HEK293 (cell line): ENCODE measurements around the gene OR8B4.

ENCODE experiments used
- CTCF ChIA-PET: fragments of 350-600 bp; formaldehyde crosslinking; extraction: SDS; loops from one replicate; lab custom pipeline; 2021; ENCODE audit warnings: antibody characterized with exemption; lab: Yijun Ruan, JAX
- POLR2A ChIA-PET: fragments of 300-600 bp; formaldehyde crosslinking; extraction: SDS; loops from one replicate; lab custom pipeline; 2020; ENCODE audit warnings: antibody characterized with exemption, inconsistent platforms; lab: Yijun Ruan, JAX
- H3K27ac ChIP-seq: fragments of 200-500 bp; sonication (Bioruptor generic); 2 replicates; pipeline ENCODE4 v1.5.1; 2014; ENCODE audit warnings: low read depth, low read length, control low read depth, inconsistent platforms; ENCODE audit errors: extremely low read depth
- H3K36me3 ChIP-seq, 2 experiments: fragments of 200-500 bp in 1 of 2; sonication (Bioruptor generic) in 1 of 2; 1 replicate in 1 of 2; 2 replicates in 1 of 2; pipeline ENCODE4 v1.5.1; 2014 to 2017; ENCODE audit warnings: inconsistent platforms in 2 of 2, low read length in 2 of 2; ENCODE audit not compliant: control insufficient read depth in 2 of 2, insufficient read depth in 1 of 2
- H3K4me1 ChIP-seq: fragments of 200-500 bp; sonication (Bioruptor generic); 2 replicates; pipeline ENCODE4 v1.5.1; 2014; ENCODE audit warnings: mild to moderate bottlenecking, low read length, inconsistent platforms; ENCODE audit not compliant: control insufficient read depth, insufficient read depth
- H3K4me3 ChIP-seq: 2 replicates; pipeline ENCODE4 v1.5.1; 2011; ENCODE audit warnings: low read depth, mild to moderate bottlenecking, control low read depth, low read length, moderate library complexity
- H3K9me3 ChIP-seq: fragments of 200-500 bp; sonication (Bioruptor generic); 2 replicates; pipeline ENCODE4 v1.5.1; 2014; ENCODE audit warnings: low read depth, low read length, inconsistent platforms; ENCODE audit not compliant: control insufficient read depth, insufficient read depth
- EGR2 ChIP-seq: fragments of 450-650 bp; formaldehyde crosslinking; IDR thresholded peaks from 2 replicates; pipeline ENCODE4 v1.5.1; 2016; ENCODE audit warnings: low read depth, missing biosample characterization, missing genetic modification characterization
- FEZF1 ChIP-seq: fragments of 450-650 bp; formaldehyde crosslinking; IDR thresholded peaks from 2 replicates; pipeline ENCODE4 v1.5.1; 2016; ENCODE audit warnings: missing biosample characterization, missing genetic modification characterization
- RBAK ChIP-seq: fragments of 450-650 bp; formaldehyde crosslinking; IDR thresholded peaks from 2 replicates; pipeline ENCODE4 v1.5.1; 2016; ENCODE audit warnings: missing biosample characterization, missing genetic modification characterization
- ZNF112 ChIP-seq: fragments of 450-650 bp; formaldehyde crosslinking; IDR thresholded peaks from 2 replicates; pipeline ENCODE4 v1.5.0; 2017; ENCODE audit warnings: missing biosample characterization, missing genetic modification characterization
- ZNF157 ChIP-seq: fragments of 450-650 bp; formaldehyde crosslinking; IDR thresholded peaks from 2 replicates; pipeline ENCODE4 v1.5.1; 2016; ENCODE audit warnings: missing biosample characterization, missing genetic modification characterization
- ZNF184 ChIP-seq: fragments of 450-650 bp; IDR thresholded peaks from 2 replicates; pipeline ENCODE4 v1.5.1; 2018; ENCODE audit warnings: missing biosample characterization, mild to moderate bottlenecking, missing genetic modification characterization
- ZNF223 ChIP-seq: fragments of 450-650 bp; formaldehyde crosslinking; IDR thresholded peaks from 2 replicates; pipeline ENCODE4 v1.5.1; 2016; ENCODE audit warnings: missing biosample characterization, missing genetic modification characterization
- ZNF473 ChIP-seq: fragments of 450-650 bp; formaldehyde crosslinking; IDR thresholded peaks from 2 replicates; pipeline ENCODE4 v1.5.1; 2017; ENCODE audit warnings: missing biosample characterization, missing genetic modification characterization
- ZNF585B ChIP-seq: fragments of 450-650 bp; formaldehyde crosslinking; IDR thresholded peaks from 2 replicates; pipeline ENCODE4 v1.5.1; 2016; ENCODE audit warnings: missing biosample characterization, missing genetic modification characterization
- ZNF701 ChIP-seq: fragments of 450-650 bp; formaldehyde crosslinking; IDR thresholded peaks from 2 replicates; pipeline ENCODE4 v1.5.1; 2016; ENCODE audit warnings: missing biosample characterization, missing genetic modification characterization
- ZNF776 ChIP-seq: fragments of 450-650 bp; formaldehyde crosslinking; IDR thresholded peaks from 2 replicates; pipeline ENCODE4 v1.5.0; 2017; ENCODE audit warnings: missing biosample characterization, missing genetic modification characterization, borderline replicate concordance
- TF ChIP-seq, protein P1 (sequence below): fragments of 450-650 bp; formaldehyde crosslinking; IDR thresholded peaks from 2 replicates; pipeline ENCODE4 v1.5.1; 2016; ENCODE audit warnings: missing biosample characterization, missing genetic modification characterization
- TF ChIP-seq, protein P2 (sequence below): fragments of 450-650 bp; formaldehyde crosslinking; conservative IDR thresholded peaks from 2 replicates; pipeline ENCODE4 v1.5.1; 2016; ENCODE audit warnings: low read depth, missing biosample characterization, missing genetic modification characterization
- TF ChIP-seq, protein P3 (sequence below): fragments of 450-650 bp; formaldehyde crosslinking; IDR thresholded peaks from 2 replicates; pipeline ENCODE4 v1.5.1; 2016; ENCODE audit warnings: missing biosample characterization, missing genetic modification characterization
- TF ChIP-seq, protein P4 (sequence below): fragments of 450-650 bp; formaldehyde crosslinking; IDR thresholded peaks from 2 replicates; pipeline ENCODE4 v1.5.1; 2016; ENCODE audit warnings: missing biosample characterization, missing genetic modification characterization, borderline replicate concordance

OR8B4 gene

DNA sequence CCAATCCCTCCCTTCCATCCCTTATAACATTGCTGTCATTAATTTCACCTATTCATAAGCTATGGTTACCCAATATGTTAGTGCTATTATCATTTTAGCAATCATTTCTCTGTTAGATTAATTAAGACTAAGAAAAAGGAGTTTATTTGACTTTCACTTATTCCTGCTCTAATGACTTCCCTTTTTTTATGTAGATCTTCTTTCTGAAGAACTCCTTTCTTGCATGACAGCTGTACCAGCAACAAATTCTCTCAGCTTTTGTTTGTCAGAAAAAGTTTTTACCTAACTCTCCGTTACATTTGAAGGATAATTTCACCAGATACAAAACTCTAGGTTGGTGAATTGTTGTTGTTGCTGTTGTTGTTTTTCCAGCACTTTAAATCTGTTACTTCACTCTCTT is 49.4 kb upstream of the OR8B4 start (continued):
- TF ChIP-seq, protein P1, sequence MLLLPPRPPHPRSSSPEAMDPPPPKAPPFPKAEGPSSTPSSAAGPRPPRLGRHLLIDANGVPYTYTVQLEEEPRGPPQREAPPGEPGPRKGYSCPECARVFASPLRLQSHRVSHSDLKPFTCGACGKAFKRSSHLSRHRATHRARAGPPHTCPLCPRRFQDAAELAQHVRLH, result no peak
- TF ChIP-seq ZNF585B (tag by site-specific recombination), result no peak
- TF ChIP-seq, protein P2, sequence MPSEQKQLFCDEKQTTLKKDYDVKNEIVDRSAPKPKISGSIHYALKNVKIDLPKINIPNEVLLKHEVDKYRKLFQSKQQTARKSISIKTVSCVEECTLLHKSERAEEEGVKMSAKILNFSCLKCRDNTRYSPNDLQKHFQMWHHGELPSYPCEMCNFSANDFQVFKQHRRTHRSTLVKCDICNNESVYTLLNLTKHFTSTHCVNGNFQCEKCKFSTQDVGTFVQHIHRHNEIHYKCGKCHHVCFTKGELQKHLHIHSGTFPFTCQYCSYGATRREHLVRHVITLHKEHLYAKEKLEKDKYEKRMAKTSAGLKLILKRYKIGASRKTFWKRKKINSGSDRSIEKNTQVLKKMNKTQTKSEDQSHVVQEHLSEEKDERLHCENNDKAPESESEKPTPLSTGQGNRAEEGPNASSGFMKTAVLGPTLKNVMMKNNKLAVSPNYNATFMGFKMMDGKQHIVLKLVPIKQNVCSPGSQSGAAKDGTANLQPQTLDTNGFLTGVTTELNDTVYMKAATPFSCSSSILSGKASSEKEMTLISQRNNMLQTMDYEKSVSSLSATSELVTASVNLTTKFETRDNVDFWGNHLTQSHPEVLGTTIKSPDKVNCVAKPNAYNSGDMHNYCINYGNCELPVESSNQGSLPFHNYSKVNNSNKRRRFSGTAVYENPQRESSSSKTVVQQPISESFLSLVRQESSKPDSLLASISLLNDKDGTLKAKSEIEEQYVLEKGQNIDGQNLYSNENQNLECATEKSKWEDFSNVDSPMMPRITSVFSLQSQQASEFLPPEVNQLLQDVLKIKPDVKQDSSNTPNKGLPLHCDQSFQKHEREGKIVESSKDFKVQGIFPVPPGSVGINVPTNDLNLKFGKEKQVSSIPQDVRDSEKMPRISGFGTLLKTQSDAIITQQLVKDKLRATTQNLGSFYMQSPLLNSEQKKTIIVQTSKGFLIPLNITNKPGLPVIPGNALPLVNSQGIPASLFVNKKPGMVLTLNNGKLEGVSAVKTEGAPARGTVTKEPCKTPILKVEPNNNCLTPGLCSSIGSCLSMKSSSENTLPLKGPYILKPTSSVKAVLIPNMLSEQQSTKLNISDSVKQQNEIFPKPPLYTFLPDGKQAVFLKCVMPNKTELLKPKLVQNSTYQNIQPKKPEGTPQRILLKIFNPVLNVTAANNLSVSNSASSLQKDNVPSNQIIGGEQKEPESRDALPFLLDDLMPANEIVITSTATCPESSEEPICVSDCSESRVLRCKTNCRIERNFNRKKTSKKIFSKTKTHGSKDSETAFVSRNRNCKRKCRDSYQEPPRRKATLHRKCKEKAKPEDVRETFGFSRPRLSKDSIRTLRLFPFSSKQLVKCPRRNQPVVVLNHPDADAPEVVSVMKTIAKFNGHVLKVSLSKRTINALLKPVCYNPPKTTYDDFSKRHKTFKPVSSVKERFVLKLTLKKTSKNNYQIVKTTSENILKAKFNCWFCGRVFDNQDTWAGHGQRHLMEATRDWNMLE, result no peak
- no peak for TF ChIP-seq ZNF223
- no peak for TF ChIP-seq FEZF1
- TF ChIP-seq ZNF112 (tag by site-specific recombination), result no peak
- TF ChIP-seq ZNF157 (tag by site-specific recombination), result no peak
- TF ChIP-seq ZNF184, result no peak

DNA sequence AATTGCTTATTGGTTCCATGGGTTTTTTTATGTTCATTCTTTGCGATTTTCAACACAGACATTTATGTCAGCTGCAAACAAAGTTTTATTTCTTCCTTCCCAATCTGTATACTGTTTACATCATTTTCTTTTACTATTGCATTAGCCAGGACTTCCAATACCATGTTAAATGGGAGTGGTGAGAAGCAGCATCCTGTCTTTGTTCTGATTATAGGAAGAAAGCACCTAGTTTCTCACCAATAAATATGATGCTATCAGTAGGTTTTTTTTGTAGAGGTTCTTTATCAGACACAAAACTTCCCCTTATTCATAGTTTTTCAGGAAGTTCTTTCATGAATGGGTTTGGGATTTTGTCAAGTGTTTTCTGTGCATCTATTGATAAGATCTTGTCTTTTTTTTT is 48.8 kb upstream of the OR8B4 start:
- TF ChIP-seq, protein P3, sequence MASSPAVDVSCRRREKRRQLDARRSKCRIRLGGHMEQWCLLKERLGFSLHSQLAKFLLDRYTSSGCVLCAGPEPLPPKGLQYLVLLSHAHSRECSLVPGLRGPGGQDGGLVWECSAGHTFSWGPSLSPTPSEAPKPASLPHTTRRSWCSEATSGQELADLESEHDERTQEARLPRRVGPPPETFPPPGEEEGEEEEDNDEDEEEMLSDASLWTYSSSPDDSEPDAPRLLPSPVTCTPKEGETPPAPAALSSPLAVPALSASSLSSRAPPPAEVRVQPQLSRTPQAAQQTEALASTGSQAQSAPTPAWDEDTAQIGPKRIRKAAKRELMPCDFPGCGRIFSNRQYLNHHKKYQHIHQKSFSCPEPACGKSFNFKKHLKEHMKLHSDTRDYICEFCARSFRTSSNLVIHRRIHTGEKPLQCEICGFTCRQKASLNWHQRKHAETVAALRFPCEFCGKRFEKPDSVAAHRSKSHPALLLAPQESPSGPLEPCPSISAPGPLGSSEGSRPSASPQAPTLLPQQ, result no peak
- no peak for TF ChIP-seq ZNF701 (tag by site-specific recombination)
- TF ChIP-seq, protein P4, sequence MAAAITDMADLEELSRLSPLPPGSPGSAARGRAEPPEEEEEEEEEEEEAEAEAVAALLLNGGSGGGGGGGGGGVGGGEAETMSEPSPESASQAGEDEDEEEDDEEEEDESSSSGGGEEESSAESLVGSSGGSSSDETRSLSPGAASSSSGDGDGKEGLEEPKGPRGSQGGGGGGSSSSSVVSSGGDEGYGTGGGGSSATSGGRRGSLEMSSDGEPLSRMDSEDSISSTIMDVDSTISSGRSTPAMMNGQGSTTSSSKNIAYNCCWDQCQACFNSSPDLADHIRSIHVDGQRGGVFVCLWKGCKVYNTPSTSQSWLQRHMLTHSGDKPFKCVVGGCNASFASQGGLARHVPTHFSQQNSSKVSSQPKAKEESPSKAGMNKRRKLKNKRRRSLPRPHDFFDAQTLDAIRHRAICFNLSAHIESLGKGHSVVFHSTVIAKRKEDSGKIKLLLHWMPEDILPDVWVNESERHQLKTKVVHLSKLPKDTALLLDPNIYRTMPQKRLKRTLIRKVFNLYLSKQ (tag by site-specific recombination), result no peak
- no peak for TF ChIP-seq ZNF776
- H3K4me1 ChIP-seq, result no peaks in the 10 kb centered on the region
- CTCF ChIA-PET, result interaction anchor here (0.6 kb wide), 1 partner anchor 1838 kb away, joined by 7 read pairs; no protein-coding TSS in a partner anchor
- no peaks in the 10 kb centered on the region for H3K36me3 ChIP-seq
- H3K9me3 ChIP-seq, result no peaks in the 10 kb centered on the region
- H3K4me3 ChIP-seq, result no peak overlapping the region
- POLR2A ChIA-PET, result no interaction called here
- H3K27ac ChIP-seq, result no peak overlapping the region

DNA sequence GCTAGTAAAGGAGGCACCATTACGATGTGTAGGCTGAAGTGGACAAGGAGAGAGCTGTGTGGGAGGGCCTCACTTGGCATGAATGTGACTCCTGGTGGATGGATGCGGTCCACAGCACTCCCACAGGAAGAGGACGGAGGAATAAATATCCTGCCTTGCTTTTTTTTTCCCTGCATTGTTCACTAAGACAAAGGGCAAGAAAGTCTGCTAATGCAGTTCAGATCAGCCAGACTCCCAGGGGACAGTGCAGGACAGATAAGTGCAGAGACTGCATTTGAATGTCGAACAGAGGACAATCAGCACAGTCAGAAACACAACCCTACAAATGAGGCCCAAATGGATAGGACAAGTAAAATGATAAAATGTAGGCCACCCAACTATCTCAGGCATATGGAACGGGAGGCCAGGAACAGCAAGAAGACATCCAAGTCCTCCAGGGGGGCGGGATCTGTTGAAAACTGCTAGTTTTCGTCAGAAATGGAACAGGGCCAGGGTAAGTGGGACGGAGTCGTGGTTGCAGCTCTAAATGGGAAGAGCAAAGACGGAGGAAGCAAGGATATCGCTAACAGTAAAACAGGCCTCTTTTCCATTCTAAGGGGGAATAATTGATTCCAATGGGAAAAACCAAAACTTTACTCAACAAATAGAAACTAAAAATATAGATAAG is 46.0 kb upstream of the OR8B4 start:
- H3K9me3 ChIP-seq, result no peaks in the 10 kb centered on the region
- ChIA-PET POLR2A (no interaction called here), CTCF (interaction anchor here (0.7 kb wide), 1 partner anchor 68 kb away, joined by 3 read pairs; no protein-coding TSS in a partner anchor)
- H3K4me1 ChIP-seq, result no peaks in the 10 kb centered on the region
- H3K4me3 ChIP-seq, result no peak overlapping the region
- no peaks in the 10 kb centered on the region for H3K36me3 ChIP-seq
- no peak overlapping the region for H3K27ac ChIP-seq
- TF ChIP-seq ZNF473 (tag by site-specific recombination) (no peak), RBAK (no peak), EGR2 (tag by site-specific recombination) (peak; percentile 19; the same call in 1 of the 2 replicates)
- TF ChIP-seq, all 188 proteins: peak for 1
